Left lung (tissue), 8 donors: ENCODE measurements around the gene SSX5. TPM values are rescaled to one million over a fixed set of nuclear protein-coding genes. Genes with fewer than 3 reads are reported as not detected.

Experiments
- polyA plus RNA-seq, 6 donors: library from polyadenylated mRNA; unstranded; fragments of 120-200 nt; gene quantifications; one replicate each; pipeline ENCODE4 v1.2.1, GENCODE V29; 2013; ENCODE audit not compliant: insufficient read length in 6 of 6
- total RNA-seq, 2 donors: library from RNA; stranded (reverse); fragmentation: NEBNext Ultra II Directional; extraction: Animal tissue kit (Norgen Biotek cat#: 25700); gene quantifications; one replicate each; pipeline ENCODE4 v1.2.1, GENCODE V29; 2021
- donor health status: DM: no; HTN: yes; CAD: no.
- donor health status: DM: no; HTN: no; CAD: no.

Gene SSX5
- total and polyA plus RNA-seq, 8 donors, result not detected

Other genes with a start within 250 kb of the SSX5 start
- 1 to 10 TPM; 5.1 to 5.9 TPM for gene ZNF182, start 192.8 kb downstream of the SSX5 start, total RNA-seq
- gene ZNF182, start 192.8 kb downstream of the SSX5 start, polyA plus RNA-seq, result 10 to 100 TPM in 4 of 6 donors, 1 to 10 TPM in 2; 9.6 to 13.4 (median 10.9) TPM
- gene SPACA5, start 189.8 kb downstream of the SSX5 start, total RNA-seq, result not detected
- under 1 TPM in 5 of 6 donors, not detected in 1; 0.34 to 0.49 (median 0.41) TPM for gene SPACA5, start 189.8 kb downstream of the SSX5 start, polyA plus RNA-seq
- 1 to 10 TPM; 3.0 to 4.3 TPM for gene ZNF630, start 125.2 kb downstream of the SSX5 start, total RNA-seq
- 1 to 10 TPM; 2.2 to 6.0 (median 4.3) TPM for gene ZNF630, start 125.2 kb downstream of the SSX5 start, polyA plus RNA-seq
- gene SPACA5B, start 66.2 kb downstream of the SSX5 start, total RNA-seq, result not detected
- under 1 TPM in 1 of 6 donors, not detected in 5; 0.35 TPM for gene SPACA5B, start 66.2 kb downstream of the SSX5 start, polyA plus RNA-seq
- gene SSX1, start 58.6 kb upstream of the SSX5 start, total RNA-seq, result not detected
- gene SSX1, start 58.6 kb upstream of the SSX5 start, polyA plus RNA-seq, result not detected
- gene SSX3, start 159.9 kb upstream of the SSX5 start, total RNA-seq, result not detected
- gene SSX3, start 159.9 kb upstream of the SSX5 start, polyA plus RNA-seq, result not detected
- gene SSX4, start 186.7 kb upstream of the SSX5 start, total RNA-seq, result not detected
- not detected for gene SSX4, start 186.7 kb upstream of the SSX5 start, polyA plus RNA-seq
- not detected for gene SSX4B, start 215.2 kb upstream of the SSX5 start, total RNA-seq
- not detected for gene SSX4B, start 215.2 kb upstream of the SSX5 start, polyA plus RNA-seq